Ishikawa (cell line): Measurements from ENCODE around the gene OR51B6.

ENCODE experiments used
- CEBPB ChIP-seq: IDR thresholded peaks from 2 replicates; pipeline ENCODE4 v1.6.1; 2012
- FOXM1 ChIP-seq: IDR thresholded peaks from 2 replicates; pipeline ENCODE4 v1.6.1; 2012; ENCODE audit warnings: low read depth, borderline replicate concordance
- MAX ChIP-seq: IDR thresholded peaks from 2 replicates; pipeline ENCODE4 v1.6.1; 2012
- NFIC ChIP-seq: IDR thresholded peaks from 2 replicates; pipeline ENCODE4 v1.6.1; 2012
- RAD21 ChIP-seq: IDR thresholded peaks from 2 replicates; pipeline ENCODE4 v1.6.1; 2012; ENCODE audit warnings: low read depth
- REST ChIP-seq: IDR thresholded peaks from 2 replicates; pipeline ENCODE4 v1.6.1; 2012; ENCODE audit warnings: low read depth, mild to moderate bottlenecking
- YY1 ChIP-seq: IDR thresholded peaks from 2 replicates; pipeline ENCODE4 v1.6.1; 2012; ENCODE audit warnings: low read depth
- ZBTB7A ChIP-seq: IDR thresholded peaks from 2 replicates; pipeline ENCODE4 v1.6.1; 2012; ENCODE audit warnings: low read depth

GRCh38 chr11:5366856-5367255 lies 15.5 kb downstream of the OR51B6 start:
- TF ChIP-seq FOXM1 = no peak
- TF ChIP-seq YY1 = no peak
- TF ChIP-seq CEBPB = no peak
- no peak for TF ChIP-seq NFIC
- TF ChIP-seq MAX = no peak
- no peak for TF ChIP-seq ZBTB7A
- no peak for TF ChIP-seq REST
- no peak for TF ChIP-seq RAD21
